Measurements from ENCODE around the gene FOSL2. TPM values are rescaled to one million over a fixed set of nuclear protein-coding genes. Genes with fewer than 3 reads are reported as not detected.

The FOSL2 gene
- total and polyA plus RNA-seq, 10 of the 15 experiments (the other 5 are each of a cell fraction or from before 2014, with no cell fraction given) = 0.05 to 1.3 (median 0.34) TPM

DNA sequence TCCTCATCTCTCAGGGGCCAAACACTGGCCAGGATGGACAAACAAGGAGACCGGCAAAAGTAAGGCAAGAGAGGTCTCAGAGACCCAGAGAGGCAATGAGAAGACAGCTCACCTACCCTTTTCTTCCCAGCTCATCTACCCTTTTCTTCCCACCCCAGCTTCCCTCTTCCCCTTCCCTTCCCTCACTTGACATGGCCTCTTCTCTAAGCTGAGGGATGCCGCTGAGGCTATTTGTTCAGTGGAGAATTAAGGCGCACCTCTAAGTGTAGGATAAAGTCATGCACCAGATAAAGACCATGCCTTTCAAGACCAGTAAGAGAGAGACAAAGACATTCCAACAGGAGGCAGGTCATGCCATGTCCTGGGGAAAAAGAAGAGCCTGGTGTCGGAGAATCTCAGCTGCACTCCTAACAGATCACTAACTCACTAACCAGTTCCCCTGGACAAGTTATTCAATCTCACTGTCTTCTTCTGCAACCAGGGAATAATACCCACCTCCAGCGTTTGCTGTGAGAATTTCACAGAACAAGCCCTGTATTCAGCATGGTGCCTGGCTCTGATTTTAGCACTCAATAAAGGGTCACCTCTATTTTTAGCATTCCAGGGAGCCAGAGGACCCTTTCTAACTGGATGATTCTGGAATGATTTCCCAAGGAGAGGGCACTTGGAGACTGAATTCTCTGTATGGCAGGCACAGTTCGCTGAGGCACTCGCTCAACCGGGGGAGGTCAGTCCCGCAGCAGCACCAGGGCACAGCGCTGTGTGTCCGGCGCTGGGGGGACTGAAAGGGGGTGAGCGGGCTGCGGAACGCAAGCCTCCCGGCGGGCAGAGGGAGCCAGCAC lies 3.0 kb upstream of the FOSL2 start:
- no TSS peak for BruUV-seq (replicated peaks)
- Histone ChIP-seq H3K9ac (ENCODE audit: control insufficient read depth, insufficient read depth, low read length) (peak overlapping the region; percentile 35; the same call in 1 of the 2 replicates), H3K9me3 (replicated peaks; ENCODE audit: control insufficient read depth, insufficient read depth, low read length) (no peaks in the 10 kb centered on the region), H2AFZ (ENCODE audit: control insufficient read depth, low read depth, low read length) (peak overlapping the region; percentile 82), H3K4me2 (ENCODE audit: control insufficient read depth, insufficient read depth) (peak overlapping the region; percentile 99; the same call in 1 of the 2 replicates), H3K79me2 (ENCODE audit: control insufficient read depth, insufficient read depth, low read length) (no peaks in the 10 kb centered on the region), H3K4me3 (peak overlapping the region; percentile 74; the same call in 1 of the 2 replicates), H3K4me1 (ENCODE audit: control insufficient read depth, insufficient read depth, low read length) (0 out of 2 replicates have a peak, but pooled peaks cover 4% of the 10 kb centered on the region), H3K36me3 (ENCODE audit: control insufficient read depth in 2 of 2, insufficient read depth in 2 of 2, low read length in 1 of 2) (no peaks in the 10 kb centered on the region), H3K27me3 (replicated peaks in 1 of 2; ENCODE audit: control insufficient read depth in 2 of 2, insufficient read depth in 2 of 2, low read length in 1 of 2) (peaks cover 2 to 4% of the 10 kb centered on the region in 2 experiments; a peak in 1 of 4 replicates), H4K20me1 (ENCODE audit: control insufficient read depth, insufficient read depth) (no peaks in the 10 kb centered on the region), H3K27ac (ENCODE audit: control insufficient read depth, insufficient read depth) (no peak overlapping the region)
- ChIA-PET RAD21 (ENCODE audit: unreplicated experiment) (interaction anchor here (0.7 kb wide), 1 partner anchor 10 kb away, joined by 3 read pairs; no protein-coding TSS in a partner anchor), SMC1A (ENCODE audit: uncharacterized antibody, unreplicated experiment) (interaction anchor here (0.6 kb wide), 1 partner anchor 38 kb away, joined by 3 read pairs; no protein-coding TSS in a partner anchor), CTCF (interaction anchor here (0.6 kb wide), 2 partner anchors 9 to 12 kb away, joined by 3 read pairs; no protein-coding TSS in a partner anchor), POLR2A (interaction anchor here (0.6 kb wide), 1 partner anchor 121 kb away, joined by 4 read pairs; no protein-coding TSS in a partner anchor)
- in situ Hi-C loops (cut with MboI) = no loop called here
- WGBS (ENCODE audit: insufficient coverage, insufficient replicate concordance, low lambda C conversion rate, missing lambda C conversion rate) = 36% methylated on average over 17 of the region's 17 CpGs
- DNase-seq (ENCODE audit: low read depth, low spot score) (no peak), ATAC-seq (no peak), FAIRE-seq (no peak)
- intact Hi-C loops (cut with micrococcal nuclease; ENCODE audit: unreplicated experiment) = loop anchor here (5.0 to 10.0 kb wide), 2 partner anchors 235 to 497 kb away; partner anchors contain the start of genes BABAM2 and RBKS
- TF ChIP-seq ZNF274 (IDR thresholded peaks at IDR 0.05; ENCODE audit: insufficient read depth, insufficient read length) (no peak), YY1 (IDR thresholded peaks at IDR 0.05; ENCODE audit: low read depth, low read length) (no peak), SIX5 (IDR thresholded peaks at IDR 0.05; ENCODE audit: low read depth, low read length, severe bottlenecking) (no peak), MTA3 (IDR thresholded peaks at IDR 0.05; ENCODE audit: borderline replicate concordance, low read length) (no peak), ZNF24 (IDR thresholded peaks at IDR 0.05) (no peak), BRCA1 (IDR thresholded peaks at IDR 0.05; ENCODE audit: low read depth, low read length) (no peak), EP300 (IDR thresholded peaks at IDR 0.05; ENCODE audit: borderline replicate concordance in 1 of 2, control insufficient read depth in 1 of 2, low read depth in 2 of 2, low read length in 2 of 2) (no peak), HDAC6 (IDR thresholded peaks at IDR 0.05; ENCODE audit: unreplicated experiment) (no peak), MYB (IDR thresholded peaks at IDR 0.05; ENCODE audit: borderline replicate concordance, low read depth, low read length) (no peak)
- TF ChIP-seq, protein P1, sequence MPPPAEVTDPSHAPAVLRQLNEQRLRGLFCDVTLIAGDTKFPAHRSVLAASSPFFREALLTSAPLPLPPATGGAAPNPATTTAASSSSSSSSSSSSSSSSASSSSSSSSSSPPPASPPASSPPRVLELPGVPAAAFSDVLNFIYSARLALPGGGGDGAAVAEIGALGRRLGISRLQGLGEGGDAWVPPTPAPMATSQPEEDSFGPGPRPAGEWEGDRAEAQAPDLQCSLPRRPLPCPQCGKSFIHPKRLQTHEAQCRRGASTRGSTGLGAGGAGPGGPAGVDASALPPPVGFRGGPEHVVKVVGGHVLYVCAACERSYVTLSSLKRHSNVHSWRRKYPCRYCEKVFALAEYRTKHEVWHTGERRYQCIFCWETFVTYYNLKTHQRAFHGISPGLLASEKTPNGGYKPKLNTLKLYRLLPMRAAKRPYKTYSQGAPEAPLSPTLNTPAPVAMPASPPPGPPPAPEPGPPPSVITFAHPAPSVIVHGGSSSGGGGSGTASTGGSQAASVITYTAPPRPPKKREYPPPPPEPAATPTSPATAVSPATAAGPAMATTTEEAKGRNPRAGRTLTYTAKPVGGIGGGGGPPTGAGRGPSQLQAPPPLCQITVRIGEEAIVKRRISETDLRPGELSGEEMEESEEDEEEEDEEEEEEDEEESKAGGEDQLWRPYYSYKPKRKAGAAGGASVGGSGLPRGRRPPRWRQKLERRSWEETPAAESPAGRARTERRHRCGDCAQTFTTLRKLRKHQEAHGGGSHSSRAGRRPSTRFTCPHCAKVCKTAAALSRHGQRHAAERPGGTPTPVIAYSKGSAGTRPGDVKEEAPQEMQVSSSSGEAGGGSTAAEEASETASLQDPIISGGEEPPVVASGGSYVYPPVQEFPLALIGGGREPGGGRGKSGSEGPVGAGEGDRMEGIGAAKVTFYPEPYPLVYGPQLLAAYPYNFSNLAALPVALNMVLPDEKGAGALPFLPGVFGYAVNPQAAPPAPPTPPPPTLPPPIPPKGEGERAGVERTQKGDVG (CRISPR knock-in tag; IDR thresholded peaks at IDR 0.05) = no peak
- TF ChIP-seq, protein P2, sequence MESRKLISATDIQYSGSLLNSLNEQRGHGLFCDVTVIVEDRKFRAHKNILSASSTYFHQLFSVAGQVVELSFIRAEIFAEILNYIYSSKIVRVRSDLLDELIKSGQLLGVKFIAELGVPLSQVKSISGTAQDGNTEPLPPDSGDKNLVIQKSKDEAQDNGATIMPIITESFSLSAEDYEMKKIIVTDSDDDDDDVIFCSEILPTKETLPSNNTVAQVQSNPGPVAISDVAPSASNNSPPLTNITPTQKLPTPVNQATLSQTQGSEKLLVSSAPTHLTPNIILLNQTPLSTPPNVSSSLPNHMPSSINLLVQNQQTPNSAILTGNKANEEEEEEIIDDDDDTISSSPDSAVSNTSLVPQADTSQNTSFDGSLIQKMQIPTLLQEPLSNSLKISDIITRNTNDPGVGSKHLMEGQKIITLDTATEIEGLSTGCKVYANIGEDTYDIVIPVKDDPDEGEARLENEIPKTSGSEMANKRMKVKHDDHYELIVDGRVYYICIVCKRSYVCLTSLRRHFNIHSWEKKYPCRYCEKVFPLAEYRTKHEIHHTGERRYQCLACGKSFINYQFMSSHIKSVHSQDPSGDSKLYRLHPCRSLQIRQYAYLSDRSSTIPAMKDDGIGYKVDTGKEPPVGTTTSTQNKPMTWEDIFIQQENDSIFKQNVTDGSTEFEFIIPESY (IDR thresholded peaks at IDR 0.05) = no peak
- TF ChIP-seq, protein P3, sequence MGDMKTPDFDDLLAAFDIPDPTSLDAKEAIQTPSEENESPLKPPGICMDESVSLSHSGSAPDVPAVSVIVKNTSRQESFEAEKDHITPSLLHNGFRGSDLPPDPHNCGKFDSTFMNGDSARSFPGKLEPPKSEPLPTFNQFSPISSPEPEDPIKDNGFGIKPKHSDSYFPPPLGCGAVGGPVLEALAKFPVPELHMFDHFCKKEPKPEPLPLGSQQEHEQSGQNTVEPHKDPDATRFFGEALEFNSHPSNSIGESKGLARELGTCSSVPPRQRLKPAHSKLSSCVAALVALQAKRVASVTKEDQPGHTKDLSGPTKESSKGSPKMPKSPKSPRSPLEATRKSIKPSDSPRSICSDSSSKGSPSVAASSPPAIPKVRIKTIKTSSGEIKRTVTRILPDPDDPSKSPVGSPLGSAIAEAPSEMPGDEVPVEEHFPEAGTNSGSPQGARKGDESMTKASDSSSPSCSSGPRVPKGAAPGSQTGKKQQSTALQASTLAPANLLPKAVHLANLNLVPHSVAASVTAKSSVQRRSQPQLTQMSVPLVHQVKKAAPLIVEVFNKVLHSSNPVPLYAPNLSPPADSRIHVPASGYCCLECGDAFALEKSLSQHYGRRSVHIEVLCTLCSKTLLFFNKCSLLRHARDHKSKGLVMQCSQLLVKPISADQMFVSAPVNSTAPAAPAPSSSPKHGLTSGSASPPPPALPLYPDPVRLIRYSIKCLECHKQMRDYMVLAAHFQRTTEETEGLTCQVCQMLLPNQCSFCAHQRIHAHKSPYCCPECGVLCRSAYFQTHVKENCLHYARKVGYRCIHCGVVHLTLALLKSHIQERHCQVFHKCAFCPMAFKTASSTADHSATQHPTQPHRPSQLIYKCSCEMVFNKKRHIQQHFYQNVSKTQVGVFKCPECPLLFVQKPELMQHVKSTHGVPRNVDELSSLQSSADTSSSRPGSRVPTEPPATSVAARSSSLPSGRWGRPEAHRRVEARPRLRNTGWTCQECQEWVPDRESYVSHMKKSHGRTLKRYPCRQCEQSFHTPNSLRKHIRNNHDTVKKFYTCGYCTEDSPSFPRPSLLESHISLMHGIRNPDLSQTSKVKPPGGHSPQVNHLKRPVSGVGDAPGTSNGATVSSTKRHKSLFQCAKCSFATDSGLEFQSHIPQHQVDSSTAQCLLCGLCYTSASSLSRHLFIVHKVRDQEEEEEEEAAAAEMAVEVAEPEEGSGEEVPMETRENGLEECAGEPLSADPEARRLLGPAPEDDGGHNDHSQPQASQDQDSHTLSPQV (IDR thresholded peaks at IDR 0.05) = no peak

All from GM12878 (cell line).